ENCODE measurements around the gene KRTAP5-5. TPM values are rescaled to one million over a fixed set of nuclear protein-coding genes. Genes with fewer than 3 reads are reported as not detected.

The KRTAP5-5 gene
- total RNA-seq, 1 donor from 2014 or later: not detected

GRCh38 chr11:1679881-1680280 is 50.3 kb downstream of the KRTAP5-5 start:
- TF ChIP-seq CTCF (conservative IDR thresholded peaks at IDR 0.05; ENCODE audit: low read depth, low read length): no peak
- no peak overlapping the region for H3K4me3 ChIP-seq (ENCODE audit: low read depth, low read length)
- DNase-seq (ENCODE audit: low read depth): no peak

Other genes starting within 250 kb of the KRTAP5-5 start
- 0.06 and 0.22 TPM in 2 replicates for gene BRSK2, start 239.8 kb upstream of the KRTAP5-5 start, total RNA-seq
- 22.6 and 26.9 TPM in 2 replicates for gene MOB2, start 143.0 kb upstream of the KRTAP5-5 start, total RNA-seq
- gene DUSP8, start 57.5 kb upstream of the KRTAP5-5 start, total RNA-seq: 9.7 and 13.1 TPM in 2 replicates
- not detected in 2 replicates for gene KRTAP5-1, start 44.5 kb upstream of the KRTAP5-5 start, total RNA-seq
- not detected in 2 replicates for gene KRTAP5-2, start 31.5 kb upstream of the KRTAP5-5 start, total RNA-seq
- gene KRTAP5-3, start 21.3 kb upstream of the KRTAP5-5 start, total RNA-seq: not detected in 2 replicates
- gene KRTAP5-4, start 7.6 kb upstream of the KRTAP5-5 start, total RNA-seq: not detected in 2 replicates
- not detected in 2 replicates for gene KRTAP5-6, start 67.4 kb downstream of the KRTAP5-5 start, total RNA-seq
- gene IFITM10, start 120.8 kb downstream of the KRTAP5-5 start, total RNA-seq: not detected in 2 replicates
- 192 and 211 TPM in 2 replicates for gene CTSD, start 134.2 kb downstream of the KRTAP5-5 start, total RNA-seq
- gene SYT8, start 205.2 kb downstream of the KRTAP5-5 start, total RNA-seq: 0.81 TPM in 1 of 2 replicates, not detected in the other
- not detected in 2 replicates for gene TNNI2, start 209.2 kb downstream of the KRTAP5-5 start, total RNA-seq
- gene LSP1, start 223.3 kb downstream of the KRTAP5-5 start, total RNA-seq: 0.58 TPM in 1 of 2 replicates, not detected in the other